ENCODE results near the gene PHACTR3. TPM values are rescaled to one million over a fixed set of nuclear protein-coding genes. Genes with fewer than 3 reads are reported as not detected.
A peak's percentile ranks its signal among the peaks of the same experiment; 100 is the strongest.

The PHACTR3 gene
- total RNA-seq, 1 donor from 2014 or later, result 2.1 TPM

GRCh38 chr20:59740621-59741020, 136.3 kb downstream of the PHACTR3 start:
- Mint-ChIP-seq H3K27ac (no peak overlapping the region), H3K4me3 (no peak overlapping the region), H3K9me3 (no peaks in the 10 kb centered on the region), H3K36me3 (no peaks in the 10 kb centered on the region), H3K27me3 (peaks cover 24% of the 10 kb centered on the region), H3K4me1 (ENCODE audit: unreplicated experiment) (no peaks in the 10 kb centered on the region)
- TF ChIP-seq, protein P1, sequence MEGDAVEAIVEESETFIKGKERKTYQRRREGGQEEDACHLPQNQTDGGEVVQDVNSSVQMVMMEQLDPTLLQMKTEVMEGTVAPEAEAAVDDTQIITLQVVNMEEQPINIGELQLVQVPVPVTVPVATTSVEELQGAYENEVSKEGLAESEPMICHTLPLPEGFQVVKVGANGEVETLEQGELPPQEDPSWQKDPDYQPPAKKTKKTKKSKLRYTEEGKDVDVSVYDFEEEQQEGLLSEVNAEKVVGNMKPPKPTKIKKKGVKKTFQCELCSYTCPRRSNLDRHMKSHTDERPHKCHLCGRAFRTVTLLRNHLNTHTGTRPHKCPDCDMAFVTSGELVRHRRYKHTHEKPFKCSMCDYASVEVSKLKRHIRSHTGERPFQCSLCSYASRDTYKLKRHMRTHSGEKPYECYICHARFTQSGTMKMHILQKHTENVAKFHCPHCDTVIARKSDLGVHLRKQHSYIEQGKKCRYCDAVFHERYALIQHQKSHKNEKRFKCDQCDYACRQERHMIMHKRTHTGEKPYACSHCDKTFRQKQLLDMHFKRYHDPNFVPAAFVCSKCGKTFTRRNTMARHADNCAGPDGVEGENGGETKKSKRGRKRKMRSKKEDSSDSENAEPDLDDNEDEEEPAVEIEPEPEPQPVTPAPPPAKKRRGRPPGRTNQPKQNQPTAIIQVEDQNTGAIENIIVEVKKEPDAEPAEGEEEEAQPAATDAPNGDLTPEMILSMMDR (conservative IDR thresholded peaks at IDR 0.05), result no peak
- no peak for DNase-seq (ENCODE audit: extremely low spot score, unreplicated experiment)

DNA sequence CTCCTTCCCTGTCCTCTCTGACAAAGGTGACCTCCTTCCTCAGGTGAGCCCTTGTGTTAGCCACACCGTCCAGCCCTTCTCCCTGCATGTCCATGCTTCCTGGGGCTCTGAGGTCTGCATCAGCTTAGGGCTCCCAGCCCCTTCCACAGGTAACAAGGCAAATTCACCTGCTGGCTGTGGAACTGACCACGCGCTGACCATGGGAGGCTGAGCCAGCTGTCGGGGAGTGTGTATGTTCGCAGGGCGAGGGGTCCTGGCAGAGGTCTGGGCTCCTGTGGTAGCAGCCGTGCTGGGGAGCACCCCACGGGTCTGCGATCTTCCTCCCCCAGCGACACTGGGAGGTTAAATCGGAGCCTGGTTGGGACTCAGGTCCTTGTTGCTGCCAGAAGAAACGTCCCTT, 136.7 kb downstream of the PHACTR3 start:
- H3K4me3 Mint-ChIP-seq, result no peak overlapping the region
- no peaks in the 10 kb centered on the region for H3K36me3 Mint-ChIP-seq
- no peak for DNase-seq (ENCODE audit: extremely low spot score, unreplicated experiment)
- H3K4me1 Mint-ChIP-seq (ENCODE audit: unreplicated experiment), result no peaks in the 10 kb centered on the region
- no peaks in the 10 kb centered on the region for H3K9me3 Mint-ChIP-seq
- TF ChIP-seq, protein P1 (conservative IDR thresholded peaks at IDR 0.05), result no peak
- H3K27me3 Mint-ChIP-seq, result peaks cover 24% of the 10 kb centered on the region
- no peak overlapping the region for H3K27ac Mint-ChIP-seq

- Mint-ChIP-seq H3K27ac (no peak overlapping the region), H3K27me3 (peaks cover 26% of the 10 kb centered on the region), H3K4me3 (no peak overlapping the region), H3K4me1 (ENCODE audit: unreplicated experiment) (no peaks in the 10 kb centered on the region), H3K36me3 (no peaks in the 10 kb centered on the region), H3K9me3 (no peaks in the 10 kb centered on the region)
- TF ChIP-seq, protein P1 (conservative IDR thresholded peaks at IDR 0.05), result no peak
- no peak for DNase-seq (ENCODE audit: extremely low spot score, unreplicated experiment)
Observed at GRCh38 chr20:59742351-59743095, 138.2 kb downstream of the PHACTR3 start.

- Mint-ChIP-seq H3K27ac (no peak overlapping the region), H3K27me3 (peaks cover 22% of the 10 kb centered on the region), H3K9me3 (no peaks in the 10 kb centered on the region), H3K36me3 (no peaks in the 10 kb centered on the region), H3K4me3 (no peak overlapping the region), H3K4me1 (ENCODE audit: unreplicated experiment) (no peaks in the 10 kb centered on the region)
- TF ChIP-seq, protein P1 (conservative IDR thresholded peaks at IDR 0.05), result no peak
- no peak for DNase-seq (ENCODE audit: extremely low spot score, unreplicated experiment)
Observed at GRCh38 chr20:59743308-59743707, 139.0 kb downstream of the PHACTR3 start.

- Mint-ChIP-seq H3K4me3 (no peak overlapping the region), H3K4me1 (ENCODE audit: unreplicated experiment) (no peaks in the 10 kb centered on the region), H3K9me3 (no peaks in the 10 kb centered on the region), H3K27me3 (peaks cover 21% of the 10 kb centered on the region), H3K36me3 (no peaks in the 10 kb centered on the region), H3K27ac (no peak overlapping the region)
- DNase-seq (ENCODE audit: extremely low spot score, unreplicated experiment), result no peak
- TF ChIP-seq, protein P1 (conservative IDR thresholded peaks at IDR 0.05), result peak; percentile 23
Observed at GRCh38 chr20:59743767-59744485, 139.6 kb downstream of the PHACTR3 start.
